ENCODE results near the gene JMJD8. TPM values are rescaled to one million over a fixed set of nuclear protein-coding genes. Genes with fewer than 3 reads are reported as not detected.

The JMJD8 gene
- total and polyA plus RNA-seq, 9 of the 15 experiments (the other 6 are each of a cell fraction or from before 2014, with no cell fraction given): 1.2 to 50.6 (median 29.3) TPM

DNA sequence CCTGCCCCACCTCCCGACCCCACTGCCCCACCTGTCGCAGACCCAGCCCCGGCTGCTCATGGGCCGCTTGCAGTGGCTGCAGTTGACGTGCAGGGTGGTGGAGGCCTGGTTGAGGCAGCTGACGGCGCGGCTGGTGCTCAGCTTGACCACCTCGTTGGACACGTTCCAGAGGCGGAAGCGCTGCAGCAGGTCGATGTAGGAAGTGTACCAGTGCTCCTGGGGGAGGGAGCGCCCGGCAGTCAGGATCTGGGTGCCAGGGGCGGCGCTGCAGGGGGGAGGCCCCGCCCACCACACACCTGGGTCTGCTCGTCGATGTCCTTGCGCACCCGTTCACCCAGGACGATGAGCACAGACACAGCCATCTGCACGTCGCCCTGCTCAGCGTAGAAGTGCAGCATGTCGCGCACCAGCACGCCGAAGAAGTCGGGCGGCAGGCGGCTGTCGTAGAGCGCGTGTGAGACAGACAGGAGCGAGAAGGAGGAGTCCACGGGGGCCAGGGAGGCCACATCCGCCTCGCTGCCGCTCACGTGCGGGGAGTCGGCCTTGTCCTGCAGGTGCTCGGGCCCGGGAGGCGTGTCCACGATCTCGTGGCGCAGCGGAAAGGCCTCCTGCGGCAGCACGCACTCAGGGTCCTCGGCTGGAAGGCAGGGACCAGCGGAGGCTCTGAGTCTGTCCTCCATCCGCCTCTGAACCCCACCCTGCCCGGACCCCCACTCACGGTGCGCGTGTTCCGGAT lies 995 bp upstream of the JMJD8 start (continued):
- TF ChIP-seq ZNF584 (CRISPR knock-in tag; IDR thresholded peaks at IDR 0.05; ENCODE audit: low read depth): no peak
- TF ChIP-seq TAF7 (tag; IDR thresholded peaks at IDR 0.05): no peak
- TF ChIP-seq SIN3B (IDR thresholded peaks at IDR 0.05; ENCODE audit: low read depth): no peak
- TF ChIP-seq, protein P1, sequence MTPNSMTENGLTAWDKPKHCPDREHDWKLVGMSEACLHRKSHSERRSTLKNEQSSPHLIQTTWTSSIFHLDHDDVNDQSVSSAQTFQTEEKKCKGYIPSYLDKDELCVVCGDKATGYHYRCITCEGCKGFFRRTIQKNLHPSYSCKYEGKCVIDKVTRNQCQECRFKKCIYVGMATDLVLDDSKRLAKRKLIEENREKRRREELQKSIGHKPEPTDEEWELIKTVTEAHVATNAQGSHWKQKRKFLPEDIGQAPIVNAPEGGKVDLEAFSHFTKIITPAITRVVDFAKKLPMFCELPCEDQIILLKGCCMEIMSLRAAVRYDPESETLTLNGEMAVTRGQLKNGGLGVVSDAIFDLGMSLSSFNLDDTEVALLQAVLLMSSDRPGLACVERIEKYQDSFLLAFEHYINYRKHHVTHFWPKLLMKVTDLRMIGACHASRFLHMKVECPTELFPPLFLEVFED (CRISPR knock-in tag; conservative IDR thresholded peaks at IDR 0.05): no peak
- no peak for TF ChIP-seq ELF4 (CRISPR knock-in tag; IDR thresholded peaks at IDR 0.05)
- no peak for TF ChIP-seq FOXJ2 (tag; IDR thresholded peaks at IDR 0.05)
- TF ChIP-seq ZKSCAN1 (IDR thresholded peaks at IDR 0.05; ENCODE audit: low read depth, low read length): no peak
- TF ChIP-seq RBFOX2 (IDR thresholded peaks at IDR 0.05; ENCODE audit: low read depth, low read length): peak; percentile 17; the same call in 1 of the 2 replicates
- peak; percentile 61 for TF ChIP-seq POLR2G (IDR thresholded peaks at IDR 0.05; ENCODE audit: low read depth, low read length)
- peak; percentile 64 for TF ChIP-seq PRPF4 (IDR thresholded peaks at IDR 0.05; ENCODE audit: insufficient read depth, low read depth, low read length, poor library complexity, severe bottlenecking)
- TF ChIP-seq GTF2F1 (IDR thresholded peaks at IDR 0.05; ENCODE audit: low read depth, low read length): no peak
- TF ChIP-seq ZNF354B (CRISPR knock-in tag; IDR thresholded peaks at IDR 0.05): no peak

All from K562 (cell line).